ENCODE results near the gene GNRHR.

GNRHR gene

DNA sequence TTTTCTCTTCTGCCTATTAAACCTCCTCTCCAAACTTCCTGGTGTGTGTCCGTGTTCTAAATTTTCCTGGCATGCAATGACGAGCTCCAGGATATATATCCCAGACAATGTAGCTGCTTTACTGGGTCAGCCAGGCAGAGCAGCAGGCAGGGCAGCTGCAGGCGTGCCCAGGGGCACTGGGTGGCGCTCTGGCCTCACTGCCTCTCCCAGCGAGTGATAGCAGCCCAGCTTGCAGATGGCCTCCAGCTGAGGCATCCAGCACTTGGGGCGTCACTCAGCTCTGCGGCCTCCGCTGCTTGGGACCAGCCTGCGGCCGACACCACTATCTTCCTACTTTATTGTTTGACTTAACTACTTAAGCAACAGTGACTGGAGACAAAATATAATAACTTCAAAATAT, 30.2 kb downstream of the GNRHR start:
- no peaks in the 10 kb centered on the region for H3K36me3 ChIP-seq (replicated peaks; ENCODE audit: insufficient read depth, low read length)

DNA sequence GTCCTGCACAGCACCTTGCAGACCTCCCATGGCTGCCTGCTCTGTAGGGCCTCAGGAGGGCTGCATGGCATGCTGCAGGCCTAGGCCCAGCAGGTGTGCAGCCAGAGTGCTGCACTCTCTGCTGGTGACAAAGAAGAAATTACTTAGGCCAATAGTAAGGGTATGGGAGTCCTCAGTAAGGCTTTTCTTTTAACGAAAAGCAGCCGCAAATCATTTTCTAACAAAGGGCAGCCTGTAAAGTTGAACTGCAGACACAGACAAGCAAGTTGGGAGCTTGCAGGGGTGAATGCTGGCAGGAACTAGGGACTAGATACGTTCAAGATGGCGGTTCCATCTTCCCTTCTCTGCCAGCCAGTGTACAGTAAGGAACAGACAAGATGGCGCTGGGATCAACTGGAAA, 30.8 kb downstream of the GNRHR start:
- Histone ChIP-seq H3K4me1 (ENCODE audit: low read length) (no peaks in the 10 kb centered on the region), H4K20me1 (ENCODE audit: insufficient read depth, low read length) (no peaks in the 10 kb centered on the region), H3K4me2 (ENCODE audit: low read depth, low read length) (no peak overlapping the region), H3K27ac (ENCODE audit: low read length) (no peak overlapping the region), H3K79me2 (ENCODE audit: low read length) (no peaks in the 10 kb centered on the region), H2AFZ (ENCODE audit: low read length) (no peak overlapping the region), H3K4me3 (ENCODE audit: low read length) (no peak overlapping the region), H3K9ac (ENCODE audit: low read length) (no peak overlapping the region), H3K9me2 (replicated peaks; ENCODE audit: insufficient read depth, low read length) (no peaks in the 10 kb centered on the region), H3F3A (ENCODE audit: insufficient read depth, low read length) (no peaks in the 10 kb centered on the region), H3K9me3 (replicated peaks; ENCODE audit: insufficient read depth, low read length) (no peaks in the 10 kb centered on the region), H3K27me3 (replicated peaks; ENCODE audit: insufficient read depth, low read length) (no peaks in the 10 kb centered on the region), H3K36me3 (replicated peaks; ENCODE audit: insufficient read depth, low read length) (no peaks in the 10 kb centered on the region)
- no peak for TF ChIP-seq EZH2 (optimal IDR thresholded peaks at IDR 0.05; ENCODE audit: low read depth, low read length)
- no peak for TF ChIP-seq CTCF (IDR thresholded peaks at IDR 0.05; ENCODE audit: low read length)
- no peak for TF ChIP-seq EZH2phosphoT487 (IDR thresholded peaks at IDR 0.05; ENCODE audit: low read length)
- DNase-seq, result no peak

More for the DNA sequence above, 30.2 kb downstream of the GNRHR start:
- no peaks in the 10 kb centered on the region for H3F3A ChIP-seq (ENCODE audit: insufficient read depth, low read length)
- no peaks in the 10 kb centered on the region for H3K9me2 ChIP-seq (replicated peaks; ENCODE audit: insufficient read depth, low read length)
- H3K27ac ChIP-seq (ENCODE audit: low read length), result no peak overlapping the region
- no peaks in the 10 kb centered on the region for H3K9me3 ChIP-seq (replicated peaks; ENCODE audit: insufficient read depth, low read length)
- no peaks in the 10 kb centered on the region for H3K27me3 ChIP-seq (replicated peaks; ENCODE audit: insufficient read depth, low read length)
- no peak overlapping the region for H3K4me2 ChIP-seq (ENCODE audit: low read depth, low read length)
- no peak overlapping the region for H3K4me3 ChIP-seq (ENCODE audit: low read length)
- no peaks in the 10 kb centered on the region for H3K4me1 ChIP-seq (ENCODE audit: low read length)
- H2AFZ ChIP-seq (ENCODE audit: low read length), result no peak overlapping the region
- DNase-seq, result no peak
- H4K20me1 ChIP-seq (ENCODE audit: insufficient read depth, low read length), result no peaks in the 10 kb centered on the region
- H3K79me2 ChIP-seq (ENCODE audit: low read length), result no peaks in the 10 kb centered on the region
- TF ChIP-seq EZH2phosphoT487 (IDR thresholded peaks at IDR 0.05; ENCODE audit: low read length) (no peak), CTCF (IDR thresholded peaks at IDR 0.05; ENCODE audit: low read length) (no peak), EZH2 (optimal IDR thresholded peaks at IDR 0.05; ENCODE audit: low read depth, low read length) (no peak)
- no peak overlapping the region for H3K9ac ChIP-seq (ENCODE audit: low read length)

DNA sequence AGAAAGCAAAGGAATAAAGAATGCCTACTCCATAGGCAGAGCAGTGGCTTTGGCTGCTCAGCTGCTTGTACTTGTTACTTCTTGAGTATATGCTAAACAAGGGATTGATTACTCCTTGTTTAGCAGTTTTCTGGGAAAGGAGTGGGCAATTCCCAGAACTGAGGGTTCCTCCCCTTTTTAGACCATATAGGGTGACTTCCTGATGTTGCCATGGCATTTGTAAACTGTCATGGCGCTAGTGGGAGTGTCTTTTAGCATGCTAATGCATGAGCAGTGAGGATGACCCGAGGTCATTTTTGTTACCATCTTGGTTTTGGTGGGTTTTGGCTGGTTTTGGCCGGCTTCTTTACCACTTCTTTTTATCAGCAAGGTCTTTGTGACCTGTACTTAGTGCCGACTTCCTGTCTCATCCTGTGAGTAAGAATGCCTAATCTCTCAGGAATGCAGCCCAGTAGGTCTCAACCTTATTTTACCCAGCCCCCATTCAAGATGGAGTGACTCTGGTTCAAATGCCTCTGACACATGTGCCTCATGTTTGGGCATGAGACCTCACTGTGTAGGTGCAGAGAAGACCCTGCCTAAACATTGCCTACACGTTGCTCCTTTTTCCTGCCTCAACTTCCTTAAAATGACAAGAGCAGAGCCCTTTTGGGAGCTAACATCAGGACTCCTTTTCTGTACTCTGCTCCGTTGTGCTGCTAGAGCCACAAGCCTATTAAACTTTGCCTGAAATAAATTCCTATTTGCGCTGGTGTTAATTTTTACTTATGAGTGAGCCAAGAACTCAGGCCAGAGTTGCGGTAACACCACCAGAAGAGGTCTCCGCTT, 32.2 kb downstream of the GNRHR start:
- no peak overlapping the region for H3K4me3 ChIP-seq (ENCODE audit: low read length)

More for the DNA sequence above, 32.2 kb downstream of the GNRHR start:
- Histone ChIP-seq H3K9me3 (replicated peaks; ENCODE audit: insufficient read depth, low read length) (no peaks in the 10 kb centered on the region), H3K27ac (ENCODE audit: low read length) (no peak overlapping the region), H3K9me2 (replicated peaks; ENCODE audit: insufficient read depth, low read length) (no peaks in the 10 kb centered on the region), H3K4me1 (ENCODE audit: low read length) (no peaks in the 10 kb centered on the region), H3K27me3 (replicated peaks; ENCODE audit: insufficient read depth, low read length) (no peaks in the 10 kb centered on the region), H3K4me2 (ENCODE audit: low read depth, low read length) (no peak overlapping the region), H3F3A (ENCODE audit: insufficient read depth, low read length) (no peaks in the 10 kb centered on the region), H3K79me2 (ENCODE audit: low read length) (no peaks in the 10 kb centered on the region), H3K36me3 (replicated peaks; ENCODE audit: insufficient read depth, low read length) (no peaks in the 10 kb centered on the region), H2AFZ (ENCODE audit: low read length) (no peak overlapping the region), H4K20me1 (ENCODE audit: insufficient read depth, low read length) (no peaks in the 10 kb centered on the region), H3K9ac (ENCODE audit: low read length) (no peak overlapping the region)
- DNase-seq, result no peak
- no peak for TF ChIP-seq EZH2phosphoT487 (IDR thresholded peaks at IDR 0.05; ENCODE audit: low read length)
- TF ChIP-seq EZH2 (optimal IDR thresholded peaks at IDR 0.05; ENCODE audit: low read depth, low read length), result no peak
- no peak for TF ChIP-seq CTCF (IDR thresholded peaks at IDR 0.05; ENCODE audit: low read length)
